T-helper 1 cell treated with Interleukin-12 subunit alpha and Interleukin-12 subunit beta and Interleukin-4 antibody, amounts not matched to agents 30 ng/mL and 1 ng/mL, for 36 hours (primary cell): ENCODE data around the gene SLC2A4RG. TPM values are rescaled to one million over a fixed set of nuclear protein-coding genes. Genes with fewer than 3 reads are reported as not detected.

Experiments used
- intact Hi-C: fragments of 100-400 bp; cut with micrococcal nuclease; formaldehyde crosslinking; loops from one replicate; pipeline ENCODE4 v1.15.1; 2024
- total RNA-seq: library from RNA; stranded (reverse); gene quantifications from 2 replicates; pipeline ENCODE4 v1.2.3, GENCODE V29; 2022

Gene SLC2A4RG
- total RNA-seq, 1 donor from 2014 or later: 70.4 TPM

- intact Hi-C loops: no loop called here
These were observed 39.9 kb upstream of the SLC2A4RG start for GRCh38 chr20:63699466-63700198.

DNA sequence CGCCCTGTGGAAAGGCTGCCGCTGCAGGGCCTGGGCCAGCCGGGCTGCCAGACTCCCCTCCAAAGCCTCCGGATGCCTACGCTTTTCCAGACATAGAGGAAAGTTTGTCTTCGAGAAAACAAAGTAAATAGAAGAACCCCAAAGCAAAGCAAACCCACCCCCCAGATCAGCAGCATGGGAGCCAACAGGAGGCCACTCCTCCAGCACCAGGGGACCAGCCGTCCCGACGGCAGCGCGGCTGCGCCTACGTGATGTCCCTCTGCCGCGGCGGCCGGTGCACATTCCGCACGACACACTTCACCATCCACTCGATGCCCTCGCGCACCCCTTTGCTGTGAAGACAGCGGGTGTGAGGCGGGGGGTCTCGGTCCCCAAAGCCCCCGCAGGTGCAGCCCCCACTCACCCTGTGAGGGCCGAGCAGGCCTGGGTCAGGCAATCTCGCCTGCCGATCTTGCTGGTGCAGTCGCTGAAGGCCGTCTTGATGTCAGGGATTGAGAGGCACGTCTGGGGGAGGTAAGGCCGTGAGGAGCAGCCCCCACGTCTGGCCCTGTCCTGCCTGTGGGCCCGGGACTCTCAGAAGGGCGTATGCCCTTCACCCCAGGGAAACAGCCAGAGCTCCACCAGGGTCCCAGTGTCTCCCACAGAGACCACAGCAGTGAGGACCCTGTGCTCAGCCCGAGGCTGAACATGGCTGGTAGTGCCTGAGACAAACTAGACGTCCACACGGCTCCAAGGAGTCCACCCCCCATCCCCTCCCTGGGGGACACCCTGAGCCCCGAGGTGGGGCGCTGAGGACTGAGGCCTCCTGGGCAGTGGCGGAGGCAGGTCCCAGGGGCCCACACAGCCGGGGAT, 39.2 kb upstream of the SLC2A4RG start:
- intact Hi-C loops: no loop called here

GRCh38 chr20:63701051-63701328, 38.6 kb upstream of the SLC2A4RG start:
- intact Hi-C loops: no loop called here

- intact Hi-C loops: no loop called here
These were observed 38.1 kb upstream of the SLC2A4RG start for GRCh38 chr20:63701329-63702035.

DNA sequence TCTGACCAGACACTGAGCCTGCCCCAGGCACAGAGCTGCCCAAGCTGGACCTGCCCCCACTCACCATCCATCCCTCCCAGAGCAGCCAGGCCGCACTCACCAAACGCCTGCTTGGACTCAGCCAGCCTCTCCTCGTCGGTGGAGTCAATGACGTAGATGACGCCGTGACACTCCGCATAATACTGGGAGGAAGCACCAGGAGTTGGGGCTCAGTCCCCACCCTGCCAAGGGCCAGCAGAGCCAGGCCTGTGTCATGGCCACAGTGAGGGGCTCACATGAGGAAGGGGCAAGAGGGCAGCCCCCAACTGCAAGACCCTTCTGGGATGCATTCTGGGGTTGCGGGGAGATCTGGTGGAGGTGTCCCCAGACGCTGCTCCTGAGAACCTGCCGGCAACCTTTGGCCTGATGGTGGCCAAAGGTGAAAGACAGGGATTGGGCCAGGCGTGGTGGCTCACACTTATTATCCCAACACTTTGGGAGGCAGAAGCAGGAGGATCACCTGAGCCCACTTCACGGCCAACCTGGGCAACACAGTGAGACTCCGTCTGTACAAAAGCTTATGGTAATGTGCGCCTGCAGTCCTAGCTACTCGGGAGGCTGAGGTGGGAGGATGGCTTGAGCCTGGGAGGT, 37.4 kb upstream of the SLC2A4RG start:
- intact Hi-C loops: no loop called here

- intact Hi-C loops: no loop called here
These were observed 36.7 kb upstream of the SLC2A4RG start for GRCh38 chr20:63702751-63703470.

GRCh38 chr20:63703471-63703975, 36.1 kb upstream of the SLC2A4RG start:
- intact Hi-C loops: no loop called here

- intact Hi-C loops: no loop called here
These were observed 35.4 kb upstream of the SLC2A4RG start for GRCh38 chr20:63703976-63704748.

DNA sequence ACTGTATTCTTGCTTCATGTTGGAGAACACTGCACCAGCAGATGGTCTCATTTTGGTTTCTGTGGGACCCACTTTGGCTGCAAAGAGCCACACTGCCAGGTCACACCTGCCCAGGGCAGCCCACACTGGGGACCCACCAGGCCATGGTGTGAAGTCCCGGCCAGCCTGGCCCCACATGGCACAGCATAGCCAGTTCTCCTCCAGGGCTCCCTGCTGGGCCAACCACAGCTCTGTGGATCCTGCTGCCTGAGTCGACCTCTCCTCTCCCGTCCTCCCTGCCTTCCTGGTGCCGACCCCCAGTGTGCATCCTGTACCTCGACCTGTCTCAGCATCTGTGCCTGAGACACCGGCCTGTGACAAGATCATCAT, 34.8 kb upstream of the SLC2A4RG start:
- intact Hi-C loops: loop anchor here (5.0 kb wide), 1 partner anchor 358 kb away; the partner anchor contains the start of gene TCEA2

GRCh38 chr20:63705232-63706026, 34.1 kb upstream of the SLC2A4RG start:
- intact Hi-C loops: loop anchor here (2.0 to 5.0 kb wide), 4 partner anchors 25 to 357 kb away; partner anchors contain the start of genes PRPF6 and TCEA2

DNA sequence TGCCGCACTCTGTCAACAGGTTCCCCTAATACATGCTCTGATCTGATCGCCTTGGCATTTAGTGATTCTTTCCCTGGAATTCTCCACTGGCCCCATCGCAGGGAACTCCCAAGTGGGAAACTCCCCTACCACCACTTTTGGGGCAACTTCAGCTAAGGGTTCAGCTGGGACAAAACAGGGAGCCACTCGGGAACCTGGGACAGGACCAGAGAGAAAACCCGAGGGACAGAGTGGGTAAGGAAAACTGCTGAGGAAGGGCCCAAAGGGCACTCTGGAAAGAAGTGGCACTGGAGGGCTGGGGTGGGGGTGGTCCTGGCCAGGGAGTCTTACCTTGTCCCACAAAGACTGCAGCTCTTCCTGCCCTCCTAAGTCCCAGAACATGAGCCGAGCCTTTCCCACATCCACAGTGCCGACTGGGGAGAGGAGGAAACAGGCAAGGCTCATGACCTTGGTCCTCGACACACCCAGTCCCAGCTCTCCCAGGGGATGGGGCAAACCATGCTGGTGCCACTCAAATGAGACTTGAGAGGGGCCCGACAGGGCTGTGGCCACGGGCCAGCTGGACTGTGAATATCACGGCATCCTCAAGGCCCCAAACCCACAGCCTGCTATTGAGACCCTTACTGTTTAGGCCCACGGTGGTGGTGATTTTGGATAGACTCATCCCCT, 33.4 kb upstream of the SLC2A4RG start:
- intact Hi-C loops: loop anchor here (2.0 to 5.0 kb wide), 4 partner anchors 25 to 356 kb away; partner anchors contain the start of genes PRPF6 and TCEA2

- intact Hi-C loops: loop anchor here (1.0 to 5.0 kb wide), 11 partner anchors 9 to 355 kb away; partner anchors contain the start of genes PRPF6, RTEL1, TCEA2 and TPD52L2
These were observed 32.6 kb upstream of the SLC2A4RG start for GRCh38 chr20:63706852-63707557.

DNA sequence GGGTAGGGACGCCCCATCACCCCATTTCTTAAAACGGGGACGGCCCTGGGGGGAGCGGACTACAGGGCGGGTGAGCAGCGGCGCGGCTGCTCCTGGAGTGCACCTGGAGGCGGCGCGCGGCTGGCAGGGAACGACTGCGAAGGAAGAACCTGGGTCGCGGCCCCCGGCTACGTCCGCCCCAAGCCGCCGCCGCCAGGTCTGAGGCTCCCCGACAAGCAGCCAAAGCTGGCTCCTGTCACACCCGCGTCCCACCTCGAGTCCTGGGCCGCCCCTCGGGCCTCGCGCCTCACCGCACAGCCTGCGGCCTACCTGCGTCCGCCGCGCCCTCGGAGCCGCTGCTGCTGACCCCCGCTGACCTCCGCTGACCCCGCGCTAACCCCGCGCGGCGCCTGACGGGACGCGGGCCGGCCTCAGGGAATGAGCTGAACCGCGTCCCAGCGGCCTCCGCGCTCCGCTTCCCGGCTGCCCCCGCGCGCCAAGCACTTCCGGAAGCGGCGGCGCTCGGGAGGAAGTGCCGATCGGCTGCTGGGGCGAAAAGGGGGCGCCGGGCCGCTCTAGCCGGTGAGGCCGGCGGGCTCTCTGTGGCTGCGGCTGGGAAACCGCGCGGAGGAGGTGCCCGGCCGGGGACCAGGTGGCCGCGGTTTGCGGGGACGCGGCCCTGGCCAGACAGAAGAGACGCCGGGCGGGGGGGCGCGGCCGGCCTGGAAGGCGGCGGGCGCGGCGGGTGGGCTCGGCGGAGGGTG, 31.8 kb upstream of the SLC2A4RG start, which contains the start of the genes ARFRP1 and ZGPAT:
Gene ARFRP1 (minus strand): TSS at position 419 of the 743 bp plus-strand sequence. CDS start 885 bp downstream, outside the sequence.
Gene ZGPAT (plus strand): TSS at position 482 of the 743 bp plus-strand sequence. CDS start 542 bp downstream, outside the sequence.
- intact Hi-C loops: loop anchor here (1.0 to 5.0 kb wide), 12 partner anchors 9 to 413 kb away; partner anchors contain the start of genes PRPF6, RTEL1, TCEA2 and TPD52L2

DNA sequence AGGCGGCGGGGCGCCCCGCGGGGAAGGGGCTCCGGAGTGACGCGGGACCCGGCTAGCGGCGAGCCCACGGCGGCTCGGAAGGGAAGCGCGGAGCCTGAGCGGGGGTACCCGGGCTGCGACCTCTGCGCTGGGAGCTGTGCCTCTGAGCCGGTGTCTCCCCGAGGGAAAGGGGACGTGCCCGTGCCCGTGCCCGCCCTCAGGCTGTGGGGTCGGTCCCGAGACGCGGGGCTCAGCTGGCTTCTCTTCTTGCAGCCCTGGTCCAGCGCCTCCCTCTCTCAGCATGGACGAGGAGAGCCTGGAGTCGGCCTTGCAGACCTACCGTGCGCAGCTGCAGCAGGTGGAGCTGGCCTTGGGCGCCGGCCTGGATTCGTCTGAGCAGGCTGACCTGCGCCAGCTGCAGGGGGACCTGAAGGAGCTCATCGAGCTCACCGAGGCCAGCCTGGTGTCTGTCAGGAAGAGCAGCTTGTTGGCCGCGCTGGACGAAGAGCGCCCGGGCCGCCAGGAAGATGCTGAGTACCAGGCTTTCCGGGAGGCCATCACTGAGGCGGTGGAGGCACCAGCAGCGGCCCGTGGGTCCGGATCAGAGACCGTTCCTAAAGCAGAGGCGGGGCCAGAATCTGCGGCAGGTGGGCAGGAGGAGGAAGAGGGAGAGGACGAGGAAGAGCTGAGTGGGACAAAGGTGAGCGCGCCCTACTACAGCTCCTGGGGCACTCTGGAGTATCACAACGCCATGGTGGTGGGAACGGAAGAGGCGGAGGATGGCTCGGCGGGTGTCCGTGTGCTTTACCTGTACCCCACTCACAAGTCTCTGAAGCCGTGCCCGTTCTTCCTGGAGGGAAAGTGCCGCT, 31.1 kb upstream of the SLC2A4RG start:
- intact Hi-C loops: loop anchor here (2.0 to 5.0 kb wide), 2 partner anchors 354 to 412 kb away; partner anchors contain the start of gene TCEA2

DNA sequence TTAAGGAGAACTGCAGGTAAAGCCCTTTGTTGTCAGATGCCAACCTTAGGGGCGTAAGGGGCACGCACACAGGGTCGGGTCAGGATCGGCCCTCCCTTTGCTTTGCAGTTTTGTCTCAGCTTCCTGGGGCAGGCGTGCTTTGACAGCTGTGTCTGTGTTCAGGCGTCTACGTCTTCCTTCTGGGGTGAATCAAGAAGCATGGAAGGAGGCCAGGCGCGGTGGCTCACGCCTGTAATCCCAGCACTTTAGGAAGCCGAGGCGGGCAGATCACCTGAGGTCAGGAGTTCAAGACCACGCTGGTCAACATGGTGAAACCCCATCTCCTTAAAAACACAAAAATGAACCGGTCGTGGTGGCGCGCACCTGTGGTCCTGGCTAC, 30.4 kb upstream of the SLC2A4RG start:
- intact Hi-C loops: loop anchor here (2.0 to 5.0 kb wide), 2 partner anchors 353 to 412 kb away; partner anchors contain the start of gene TCEA2
